ENCODE data around the gene PLXNA2. TPM values are rescaled to one million over a fixed set of nuclear protein-coding genes. Genes with fewer than 3 reads are reported as not detected.
A peak's percentile ranks its signal among the peaks of the same experiment; 100 is the strongest.

The PLXNA2 gene
- total and polyA plus RNA-seq, 2 experiments from 2014 or later = 3.7 to 5.4 TPM

- H3K4me3 ChIP-seq = no peak overlapping the region
- no peaks in the 10 kb centered on the region for H3K9me2 ChIP-seq (ENCODE audit: insufficient read depth)
- no peaks in the 10 kb centered on the region for H3K4me1 ChIP-seq (ENCODE audit: insufficient read depth)
- H3K27me3 ChIP-seq (replicated peaks; ENCODE audit: insufficient read depth) = no peaks in the 10 kb centered on the region
- WGBS, 2 experiments (ENCODE audit: low coverage in 1 of 2, low lambda C conversion rate in 2 of 2, missing lambda C conversion rate in 2 of 2) = 97% methylated on average over 5 of the region's 5 CpGs
- H3K9ac ChIP-seq = no peak overlapping the region
- H3K9me3 ChIP-seq (ENCODE audit: low read depth) = no peaks in the 10 kb centered on the region
- H3K36me3 ChIP-seq (ENCODE audit: low read depth) = no peaks in the 10 kb centered on the region
- peak; percentile 11 for DNase-seq
- TF ChIP-seq EZH2 (IDR thresholded peaks at IDR 0.05; ENCODE audit: insufficient read depth, poor library complexity, severe bottlenecking) (no peak), EZH2phosphoT487 (IDR thresholded peaks at IDR 0.05; ENCODE audit: insufficient read depth, low read depth) (no peak)
- H2AFZ ChIP-seq = no peak overlapping the region
- H3K27ac ChIP-seq = no peak overlapping the region
- no peaks in the 10 kb centered on the region for H3K79me2 ChIP-seq (ENCODE audit: insufficient read depth)
- no peak overlapping the region for H3K4me2 ChIP-seq (ENCODE audit: unreplicated experiment)
- H3F3A ChIP-seq (ENCODE audit: insufficient read depth) = no peaks in the 10 kb centered on the region
- no peaks in the 10 kb centered on the region for H4K20me1 ChIP-seq (ENCODE audit: insufficient read depth)
- in situ Hi-C loops (cut with MboI) = no loop called here
These were observed 143.3 kb downstream of the PLXNA2 start for GRCh38 chr1:208100906-208101305.

- H3K27ac ChIP-seq = no peak overlapping the region
These were observed 144.1 kb downstream of the PLXNA2 start for GRCh38 chr1:208100106-208100505.

GRCh38 chr1:208098773-208099172 lies 145.4 kb downstream of the PLXNA2 start:
- WGBS, 2 experiments (ENCODE audit: low coverage in 1 of 2, low lambda C conversion rate in 2 of 2, missing lambda C conversion rate in 2 of 2) = 95 to 97% methylated on average over 7 of the region's 7 CpGs
- TF ChIP-seq EZH2 (IDR thresholded peaks at IDR 0.05; ENCODE audit: insufficient read depth, poor library complexity, severe bottlenecking) (no peak), EZH2phosphoT487 (IDR thresholded peaks at IDR 0.05; ENCODE audit: insufficient read depth, low read depth) (no peak)

More at GRCh38 chr1:208100106-208100505, 144.1 kb downstream of the PLXNA2 start:
- no peaks in the 10 kb centered on the region for H3K79me2 ChIP-seq (ENCODE audit: insufficient read depth)
- H3K4me3 ChIP-seq = no peak overlapping the region
- 0 out of 2 replicates have a peak, but pooled peaks cover 4% of the 10 kb centered on the region for H3K36me3 ChIP-seq (ENCODE audit: low read depth)
- no peaks in the 10 kb centered on the region for H3K9me2 ChIP-seq (ENCODE audit: insufficient read depth)
- no peak for TF ChIP-seq EZH2 (IDR thresholded peaks at IDR 0.05; ENCODE audit: insufficient read depth, poor library complexity, severe bottlenecking)
- no peak for TF ChIP-seq EZH2phosphoT487 (IDR thresholded peaks at IDR 0.05; ENCODE audit: insufficient read depth, low read depth)
- DNase-seq = no peak
- no peaks in the 10 kb centered on the region for H3K27me3 ChIP-seq (replicated peaks; ENCODE audit: insufficient read depth)
- H3K4me1 ChIP-seq (ENCODE audit: insufficient read depth) = no peaks in the 10 kb centered on the region
- WGBS, 2 experiments (ENCODE audit: low coverage in 1 of 2, low lambda C conversion rate in 2 of 2, missing lambda C conversion rate in 2 of 2) = 71 to 72% methylated on average over 4 of the region's 4 CpGs
- H3F3A ChIP-seq (ENCODE audit: insufficient read depth) = no peaks in the 10 kb centered on the region
- H3K4me2 ChIP-seq (ENCODE audit: unreplicated experiment) = no peak overlapping the region
- in situ Hi-C loops (cut with MboI) = no loop called here
- H2AFZ ChIP-seq = no peak overlapping the region
- H4K20me1 ChIP-seq (ENCODE audit: insufficient read depth) = no peaks in the 10 kb centered on the region
- no peaks in the 10 kb centered on the region for H3K9me3 ChIP-seq (ENCODE audit: low read depth)
- no peak overlapping the region for H3K9ac ChIP-seq

GRCh38 chr1:208093754-208094719 lies 150.1 kb downstream of the PLXNA2 start:
- H3K4me2 ChIP-seq (ENCODE audit: unreplicated experiment) = no peak overlapping the region
- no peak for TF ChIP-seq EZH2phosphoT487 (IDR thresholded peaks at IDR 0.05; ENCODE audit: insufficient read depth, low read depth)
- no peak for TF ChIP-seq EZH2 (IDR thresholded peaks at IDR 0.05; ENCODE audit: insufficient read depth, poor library complexity, severe bottlenecking)
- peaks cover 10% of the 10 kb centered on the region for H3K4me1 ChIP-seq (ENCODE audit: insufficient read depth)
- H3F3A ChIP-seq (ENCODE audit: insufficient read depth) = peaks cover 17% of the 10 kb centered on the region; the same call in 1 of the 2 replicates
- H3K4me3 ChIP-seq = no peak overlapping the region
- H3K27me3 ChIP-seq (replicated peaks; ENCODE audit: insufficient read depth) = no peaks in the 10 kb centered on the region
- in situ Hi-C loops (cut with MboI) = no loop called here
- no peaks in the 10 kb centered on the region for H3K9me2 ChIP-seq (ENCODE audit: insufficient read depth)
- no peaks in the 10 kb centered on the region for H3K79me2 ChIP-seq (ENCODE audit: insufficient read depth)
- DNase-seq = peak; percentile 83
- H2AFZ ChIP-seq = no peak overlapping the region
- peak overlapping the region; percentile 39 for H3K27ac ChIP-seq
- H3K36me3 ChIP-seq (ENCODE audit: low read depth) = peaks cover 4% of the 10 kb centered on the region; the same call in 1 of the 2 replicates
- peak overlapping the region; percentile 25 for H3K9ac ChIP-seq
- no peaks in the 10 kb centered on the region for H3K9me3 ChIP-seq (ENCODE audit: low read depth)
- 44 to 57% methylated on average over 4 of the region's 4 CpGs for WGBS, 2 experiments (ENCODE audit: low coverage in 1 of 2, low lambda C conversion rate in 2 of 2, missing lambda C conversion rate in 2 of 2)
- H4K20me1 ChIP-seq (ENCODE audit: insufficient read depth) = no peaks in the 10 kb centered on the region

More at GRCh38 chr1:208098773-208099172, 145.4 kb downstream of the PLXNA2 start:
- Histone ChIP-seq H2AFZ (no peak overlapping the region), H3F3A (ENCODE audit: insufficient read depth) (no peaks in the 10 kb centered on the region), H3K9me2 (ENCODE audit: insufficient read depth) (no peaks in the 10 kb centered on the region), H3K36me3 (ENCODE audit: low read depth) (0 out of 2 replicates have a peak, but pooled peaks cover 4% of the 10 kb centered on the region), H3K4me2 (ENCODE audit: unreplicated experiment) (no peak overlapping the region), H3K9me3 (ENCODE audit: low read depth) (no peaks in the 10 kb centered on the region), H3K4me1 (ENCODE audit: insufficient read depth) (no peaks in the 10 kb centered on the region), H3K79me2 (ENCODE audit: insufficient read depth) (no peaks in the 10 kb centered on the region), H3K4me3 (no peak overlapping the region), H4K20me1 (ENCODE audit: insufficient read depth) (no peaks in the 10 kb centered on the region), H3K9ac (no peak overlapping the region), H3K27ac (no peak overlapping the region), H3K27me3 (replicated peaks; ENCODE audit: insufficient read depth) (no peaks in the 10 kb centered on the region)
- no peak for DNase-seq
- in situ Hi-C loops (cut with MboI) = no loop called here
